Right atrium auricular region (tissue), 2 donors: ENCODE measurements around the gene ELMO1. TPM values are rescaled to one million over a fixed set of nuclear protein-coding genes. Genes with fewer than 3 reads are reported as not detected.

ENCODE experiments used
- DNase-seq: peaks from one replicate; pipeline ENCODE4 v3.0.0-alpha.2; 2019; ENCODE audit warnings: low spot score
- H3K27ac ChIP-seq, 2 donors: fragments of 200-600 bp; sonication (generic); 1 replicate in 1 of 2; 2 replicates in 1 of 2; pipeline ENCODE4 v1.5.1; 2016 to 2019
- H3K27me3 ChIP-seq, 2 donors: fragments of 200-600 bp; sonication (generic); one replicate each; pipeline versions ENCODE4 v1.5.1 to v1.6.0; 2017 to 2019
- H3K36me3 ChIP-seq: fragments of 200-600 bp; sonication (generic); one replicate; pipeline ENCODE4 v1.5.1; 2016
- H3K4me1 ChIP-seq, 2 donors: fragments of 200-600 bp; sonication (generic); one replicate each; pipeline versions ENCODE4 v1.5.1 to v1.6.0; 2017 to 2019
- H3K4me3 ChIP-seq, 2 donors: fragments of 200-600 bp; sonication (generic); 1 replicate in 1 of 2; 2 replicates in 1 of 2; pipeline ENCODE4 v1.5.1; 2017 to 2019; ENCODE audit warnings: mild to moderate bottlenecking in 1 of 2, moderate library complexity in 1 of 2
- H3K9me3 ChIP-seq, 2 donors: fragments of 200-600 bp; sonication (generic); one replicate each; pipeline ENCODE4 v1.5.1; 2019
- CTCF ChIP-seq, 2 donors: fragments of 200-600 bp; sonication (generic); IDR thresholded peaks; one replicate each; pipeline ENCODE4 v1.5.1; 2019; ENCODE audit warnings: antibody characterized with exemption in 2 of 2
- total RNA-seq, 2 donors: library from RNA; depleted of rRNA; stranded (reverse); fragments of >200 nt; gene quantifications; one replicate each; pipeline ENCODE4 v1.1.0, GENCODE V29; 2016

Gene ELMO1
- total RNA-seq, 2 donors from 2014 or later, result 24.4 to 45.1 TPM

- H3K4me3 ChIP-seq, result no peak overlapping the region
- H3K27me3 ChIP-seq, result no peaks in the 10 kb centered on the region
- H3K27ac ChIP-seq, result no peak overlapping the region
- DNase-seq, result no peak
- H3K4me1 ChIP-seq, result no peaks in the 10 kb centered on the region
- no peaks in the 10 kb centered on the region for H3K9me3 ChIP-seq
- H3K36me3 ChIP-seq, result no peaks in the 10 kb centered on the region
- no peak for TF ChIP-seq CTCF (IDR thresholded peaks at IDR 0.05)
These were observed 341.5 kb downstream of the ELMO1 start for GRCh38 chr7:37107047-37107750.

- H3K4me3 ChIP-seq, result no peak overlapping the region
- H3K27me3 ChIP-seq, result no peaks in the 10 kb centered on the region
- no peaks in the 10 kb centered on the region for H3K36me3 ChIP-seq
- H3K27ac ChIP-seq, result no peak overlapping the region
- no peaks in the 10 kb centered on the region for H3K9me3 ChIP-seq
- peaks cover 0 to 11% of the 10 kb centered on the region in 2 donors for H3K4me1 ChIP-seq
- no peak for DNase-seq
- TF ChIP-seq CTCF (IDR thresholded peaks at IDR 0.05), result no peak
These were observed 342.9 kb downstream of the ELMO1 start for GRCh38 chr7:37105762-37106161.

- Histone ChIP-seq H3K36me3 (no peaks in the 10 kb centered on the region), H3K27me3 (no peaks in the 10 kb centered on the region), H3K4me1 (peaks cover 0 to 14% of the 10 kb centered on the region in 2 donors), H3K9me3 (no peaks in the 10 kb centered on the region), H3K27ac (no peak overlapping the region), H3K4me3 (no peak overlapping the region)
- TF ChIP-seq CTCF (IDR thresholded peaks at IDR 0.05), result no peak
- no peak for DNase-seq
These were observed 343.7 kb downstream of the ELMO1 start for GRCh38 chr7:37104822-37105518.

GRCh38 chr7:37102518-37103137 lies 346.0 kb downstream of the ELMO1 start:
- H3K9me3 ChIP-seq, result no peaks in the 10 kb centered on the region
- TF ChIP-seq CTCF (IDR thresholded peaks at IDR 0.05), result no peak
- peaks cover 0 to 14% of the 10 kb centered on the region in 2 donors for H3K4me1 ChIP-seq
- H3K27ac ChIP-seq, result no peak overlapping the region
- no peaks in the 10 kb centered on the region for H3K27me3 ChIP-seq
- H3K36me3 ChIP-seq, result no peaks in the 10 kb centered on the region
- no peak for DNase-seq
- H3K4me3 ChIP-seq, result no peak overlapping the region

GRCh38 chr7:37100735-37101331 lies 347.8 kb downstream of the ELMO1 start:
- H3K36me3 ChIP-seq, result peaks cover 5% of the 10 kb centered on the region
- TF ChIP-seq CTCF (IDR thresholded peaks at IDR 0.05), result no peak
- no peak for DNase-seq
- H3K4me1 ChIP-seq, result peaks cover 0 to 14% of the 10 kb centered on the region in 2 donors
- H3K27me3 ChIP-seq, result no peaks in the 10 kb centered on the region
- no peak overlapping the region for H3K4me3 ChIP-seq
- no peak overlapping the region for H3K27ac ChIP-seq
- no peaks in the 10 kb centered on the region for H3K9me3 ChIP-seq
